Measurements from ENCODE around the gene PET100. TPM values are rescaled to one million over a fixed set of nuclear protein-coding genes. Genes with fewer than 3 reads are reported as not detected.

PET100 gene, protein sequence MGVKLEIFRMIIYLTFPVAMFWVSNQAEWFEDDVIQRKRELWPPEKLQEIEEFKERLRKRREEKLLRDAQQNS
- total RNA-seq, result 98.6 TPM
- long read RNA-seq, transcript PET100-202 (4 exons, 719 nt), result major isoform, 5 of 6 reads
- long read RNA-seq, partial matches to known transcripts, result 0 of 6 reads
- long read RNA-seq, other reads (novel, unspliced or antisense), result 0 of 6 reads

DNA sequence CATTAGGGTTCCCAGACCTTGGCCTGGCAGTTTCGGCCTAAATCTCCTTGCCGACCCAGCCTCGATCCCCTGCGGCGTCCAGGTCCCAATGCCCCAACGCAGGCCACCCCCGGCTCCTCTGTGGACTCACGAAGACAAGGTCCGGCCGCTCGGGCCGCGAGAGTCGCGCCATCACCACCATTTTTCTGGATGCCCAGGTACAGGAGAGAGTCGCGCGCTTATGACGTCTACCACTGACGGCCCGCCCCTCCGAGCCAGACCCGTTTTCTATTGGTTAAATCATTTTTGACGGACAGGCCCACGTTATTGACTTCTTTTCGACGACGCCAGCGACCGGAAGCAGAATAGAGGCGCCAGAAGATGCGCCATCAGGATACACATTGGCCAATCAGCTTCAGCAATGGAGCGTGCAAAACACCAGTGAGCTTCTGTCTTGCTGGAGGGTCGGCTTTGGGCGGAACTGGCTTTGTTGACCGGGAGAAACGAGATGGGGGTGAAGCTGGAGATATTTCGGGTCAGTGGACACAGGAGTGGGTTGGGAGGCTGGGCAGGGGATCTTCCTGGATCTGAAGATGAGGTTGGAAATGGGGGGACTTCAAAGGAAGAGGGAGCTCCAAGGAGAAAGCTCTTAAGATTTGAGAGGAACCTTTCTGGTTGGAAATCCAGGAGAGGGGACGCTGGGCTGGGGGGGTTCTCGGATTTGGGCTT, at the start of gene PET100, which contains the start of gene XAB2:
Gene PET100 (plus strand): TSS at position 447 of the 708 bp plus-strand sequence. CDS start 41 bp downstream, at position 488.
Gene XAB2 (minus strand): TSS at position 199 of the 708 bp plus-strand sequence. CDS start 18 bp downstream, at position 181.
- DNase-seq (ENCODE audit: low spot score), result peak; percentile 97

DNA sequence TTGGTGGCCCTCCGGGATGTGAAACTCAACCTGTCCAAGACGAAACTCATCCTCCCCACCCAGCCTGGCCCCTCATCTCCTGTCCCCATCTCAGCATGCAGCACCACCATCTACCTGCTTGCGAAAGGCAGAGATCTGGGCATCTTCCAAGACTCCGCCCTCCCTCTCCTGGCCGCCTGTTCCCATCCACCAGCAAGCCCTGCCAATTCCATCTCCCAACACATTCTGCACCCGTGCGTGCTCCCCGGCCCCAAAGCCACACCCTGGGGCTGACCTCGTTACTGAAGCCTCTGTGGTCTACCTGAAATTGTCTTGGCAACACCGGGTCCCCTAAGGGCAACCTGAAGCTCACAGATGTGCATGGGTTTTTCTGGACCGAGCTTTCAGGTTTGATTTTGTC, 47.1 kb upstream of the PET100 start:
- DNase-seq (ENCODE audit: low spot score), result no peak

DNA sequence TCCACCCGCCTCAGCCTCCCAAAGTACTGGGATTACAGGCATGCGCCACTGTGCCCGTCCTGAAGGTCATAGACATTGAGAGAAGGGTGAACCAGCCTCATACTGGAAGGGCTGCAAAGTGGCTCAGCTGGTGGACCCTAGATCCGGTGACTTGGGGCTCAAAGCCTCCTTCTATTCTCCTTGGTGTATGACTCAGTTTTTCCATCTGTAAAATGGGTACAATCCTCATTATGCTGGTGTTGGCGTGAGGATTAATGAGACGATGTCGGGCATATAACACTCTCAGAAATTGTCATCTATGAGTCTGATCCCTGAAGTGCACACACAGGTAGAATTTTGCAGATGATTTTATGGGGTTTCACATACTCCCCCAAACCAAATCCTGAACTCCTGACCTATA, 39.8 kb upstream of the PET100 start:
- DNase-seq (ENCODE audit: low spot score), result no peak

DNA sequence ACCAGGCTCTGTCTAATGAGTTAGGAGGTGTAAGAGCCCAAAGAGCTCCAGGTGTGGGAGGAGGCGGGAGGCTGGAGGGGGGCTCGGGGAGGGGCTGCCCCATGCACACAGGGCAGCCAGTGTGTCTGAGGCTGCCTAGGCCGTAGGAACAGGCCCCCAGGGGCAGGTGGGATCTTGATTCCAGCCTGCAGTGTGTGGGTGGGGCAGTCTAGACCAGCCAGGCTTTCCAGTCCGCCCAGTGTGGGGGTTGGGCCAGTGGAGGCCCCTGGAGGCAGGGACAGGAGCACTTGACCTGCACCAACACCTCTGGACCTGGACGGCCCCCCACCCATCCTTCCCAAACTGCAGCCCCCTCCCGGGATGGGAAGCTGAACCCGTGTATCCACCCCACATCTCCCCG, 39.3 kb upstream of the PET100 start:
- no peak for DNase-seq (ENCODE audit: low spot score)

DNA sequence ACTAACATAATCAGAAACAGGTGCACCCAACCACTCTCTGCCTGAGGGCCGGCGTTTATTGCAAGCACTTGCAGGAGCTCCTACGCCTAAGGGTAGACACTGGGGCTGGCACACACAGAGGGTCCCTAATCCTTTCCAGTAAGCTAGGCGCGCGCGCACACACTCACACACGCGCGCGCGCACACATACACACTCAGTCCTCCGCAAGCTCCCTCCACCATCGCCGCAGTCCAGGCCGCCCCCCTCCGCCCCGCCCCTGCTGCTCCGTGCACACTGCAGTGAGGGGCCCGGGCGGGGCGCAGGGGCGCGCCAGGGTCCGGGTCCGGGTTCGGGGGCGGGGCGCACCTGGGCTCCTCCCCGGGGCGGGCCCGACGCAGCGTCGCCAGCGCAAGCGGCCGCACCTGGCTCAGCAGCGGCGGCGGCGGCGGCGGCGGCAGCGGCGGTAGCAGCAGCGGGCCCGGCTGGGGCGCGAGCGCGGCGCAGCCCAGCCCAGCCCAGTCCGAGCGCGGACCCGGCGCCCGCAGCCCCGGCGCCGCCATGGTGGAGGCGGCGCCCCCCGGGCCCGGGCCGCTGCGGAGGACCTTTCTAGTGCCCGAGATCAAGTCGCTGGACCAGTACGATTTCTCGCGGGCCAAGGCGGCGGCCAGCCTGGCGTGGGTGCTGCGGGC, 34.0 kb upstream of the PET100 start, which contains the start of gene CAMSAP3:
Gene CAMSAP3 (plus strand): TSS at position 398 of the 668 bp plus-strand sequence. CDS start 140 bp downstream, at position 538.
- DNase-seq (ENCODE audit: low spot score), result no peak

DNA sequence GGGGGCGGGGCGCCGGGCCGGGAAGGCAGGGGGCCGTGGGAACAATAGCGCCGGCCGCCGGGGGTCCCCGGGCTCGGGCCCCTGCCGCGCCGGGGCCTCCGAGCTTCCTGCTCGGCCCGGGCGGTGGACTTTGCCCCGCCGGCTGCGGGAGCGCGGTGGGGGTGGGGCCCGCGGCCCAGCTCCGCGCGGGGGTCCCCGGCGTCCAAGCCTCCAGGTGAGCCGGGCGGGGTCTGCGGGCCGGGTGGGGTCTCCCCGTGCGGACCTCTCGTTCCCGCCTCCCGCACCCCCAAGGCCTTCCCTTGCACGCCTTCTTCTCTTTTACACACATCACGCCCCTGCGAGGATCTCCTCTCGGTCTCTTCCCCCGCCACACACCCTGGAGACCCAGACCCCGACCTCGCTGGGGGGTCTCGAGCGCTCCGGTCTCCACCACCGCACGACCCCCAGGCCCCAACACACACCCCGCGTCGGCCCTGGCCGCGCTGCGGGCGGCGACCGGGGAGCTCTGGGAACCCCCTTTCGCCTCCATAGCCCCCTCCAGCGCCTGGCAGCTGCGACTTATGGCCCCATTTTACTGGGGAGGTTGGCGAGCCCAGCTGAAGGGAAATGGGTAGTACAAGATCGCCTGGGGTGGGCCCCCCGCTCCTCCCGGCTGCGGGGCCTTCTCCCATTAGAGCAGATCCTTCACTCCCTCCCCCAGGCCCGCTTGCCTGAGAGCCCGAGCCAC, 33.2 kb upstream of the PET100 start:
- DNase-seq (ENCODE audit: low spot score), result no peak

DNA sequence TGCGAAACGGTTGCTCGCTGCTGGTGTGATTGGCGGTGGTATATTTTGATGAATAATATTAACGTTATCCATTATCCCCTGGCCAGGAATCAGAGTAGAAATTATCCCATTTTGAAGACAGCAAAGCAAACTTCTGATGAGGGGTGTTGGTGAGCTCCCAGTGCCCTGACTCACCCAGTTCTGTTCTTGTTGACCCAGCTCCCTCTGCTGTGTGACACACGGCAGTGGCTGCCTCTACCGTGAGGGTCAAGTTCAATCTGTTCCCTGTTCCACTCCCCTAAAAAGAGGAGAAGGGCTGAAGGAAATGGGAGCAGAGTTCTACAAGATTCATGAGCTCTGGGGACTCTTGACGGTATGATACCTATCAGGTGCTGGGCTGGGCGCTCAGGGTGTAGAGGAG, 31.9 kb upstream of the PET100 start:
- DNase-seq (ENCODE audit: low spot score), result no peak

DNA sequence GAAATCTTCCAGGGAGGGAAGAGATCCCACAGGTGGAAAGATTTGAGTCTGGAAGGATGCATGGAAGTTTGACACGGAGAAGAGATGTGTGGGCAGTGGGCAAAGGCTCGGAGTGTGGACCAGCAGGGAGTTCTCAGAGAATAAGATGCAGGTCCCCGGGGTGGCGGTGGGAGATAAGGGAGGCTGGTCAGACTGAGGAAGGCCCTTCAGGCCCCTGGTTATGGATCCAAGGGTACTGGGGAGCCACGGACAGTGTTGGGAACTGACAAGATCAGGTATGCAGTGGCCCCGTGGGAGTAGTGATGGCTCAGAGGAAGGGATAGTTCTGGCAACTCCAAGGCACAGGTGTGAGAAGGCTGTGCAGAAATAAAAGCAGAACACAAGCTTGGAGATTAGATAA, 31.4 kb upstream of the PET100 start:
- no peak for DNase-seq (ENCODE audit: low spot score)

DNA sequence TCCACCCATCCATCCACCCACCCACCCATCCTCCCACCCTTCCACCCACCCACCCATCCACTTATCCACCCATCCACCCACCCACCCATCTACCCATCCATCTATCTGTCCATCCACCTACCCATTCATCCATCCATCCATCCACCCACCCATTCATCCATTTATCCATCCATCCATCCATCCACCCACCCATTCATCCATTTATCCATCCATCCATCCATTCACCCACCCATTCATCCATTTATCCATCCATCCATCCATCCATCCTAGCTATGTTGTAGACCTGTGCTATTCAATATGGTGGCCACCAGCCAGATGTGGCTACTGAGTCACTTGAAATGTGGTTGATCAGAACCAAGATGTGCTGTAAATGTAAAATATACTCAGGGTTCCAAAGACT, 28.9 kb upstream of the PET100 start:
- DNase-seq (ENCODE audit: low spot score), result no peak

DNA sequence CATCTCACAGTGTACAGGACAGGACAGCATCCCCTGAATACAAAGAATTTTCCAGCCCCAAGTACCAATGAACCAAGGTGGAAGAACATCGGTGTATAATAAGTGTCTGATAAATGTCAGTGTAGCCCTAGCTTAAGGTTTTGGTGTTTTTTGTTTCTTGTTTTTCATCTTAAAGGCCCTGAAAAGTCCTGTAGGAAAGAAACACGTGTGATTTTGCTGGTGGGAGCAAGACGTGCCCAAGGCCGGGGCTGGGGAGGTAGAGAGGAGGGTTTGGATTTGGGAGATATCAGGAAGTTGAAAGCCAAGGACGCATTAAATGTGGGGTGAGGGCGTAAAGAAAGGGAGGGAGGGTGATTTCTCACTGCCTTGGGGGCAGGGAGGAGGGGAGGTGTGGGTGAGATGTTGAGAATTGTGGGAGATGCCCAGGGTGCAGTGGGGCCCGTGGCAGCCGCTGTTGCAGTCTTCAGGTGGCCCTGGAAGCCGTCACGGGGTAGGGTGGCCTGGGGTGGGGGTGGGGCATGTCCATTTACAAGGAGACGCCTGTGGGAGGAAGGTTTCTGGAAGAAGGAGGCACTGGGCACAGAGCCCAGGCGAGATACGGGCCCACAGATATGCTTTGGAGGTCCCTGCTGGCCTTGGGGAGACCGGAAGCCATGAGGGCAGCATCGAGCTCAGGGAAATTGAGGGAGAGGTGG, 27.2 kb upstream of the PET100 start:
- no peak for DNase-seq (ENCODE audit: low spot score)

DNA sequence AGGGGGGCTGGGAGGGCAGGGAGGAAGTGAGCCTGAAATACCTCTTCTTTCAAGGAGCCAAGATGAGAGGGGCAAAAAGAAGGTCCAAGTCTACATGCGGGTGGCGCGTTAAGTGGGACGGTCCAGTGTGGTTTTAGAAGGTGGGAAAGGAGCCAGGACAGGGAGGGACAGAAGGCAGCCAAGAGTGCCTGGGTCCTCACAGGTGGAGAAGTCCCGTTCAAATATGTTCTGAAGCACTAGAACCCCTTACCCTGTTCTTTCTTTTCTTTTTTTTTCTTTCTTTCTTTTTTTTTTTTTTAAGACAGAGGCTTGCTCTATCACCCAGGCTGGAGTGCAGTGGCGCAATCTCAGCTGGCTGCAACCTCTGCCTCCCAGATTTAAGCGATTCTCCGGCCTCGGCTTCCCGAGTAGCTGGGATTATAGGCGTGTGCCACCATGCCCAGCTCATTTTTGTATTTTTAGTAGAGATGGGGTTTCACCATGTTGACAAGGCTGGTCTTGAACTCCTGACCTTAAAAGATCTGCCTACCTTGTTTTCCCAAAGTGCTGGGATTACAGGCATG, 26.6 kb upstream of the PET100 start:
- DNase-seq (ENCODE audit: low spot score), result no peak

DNA sequence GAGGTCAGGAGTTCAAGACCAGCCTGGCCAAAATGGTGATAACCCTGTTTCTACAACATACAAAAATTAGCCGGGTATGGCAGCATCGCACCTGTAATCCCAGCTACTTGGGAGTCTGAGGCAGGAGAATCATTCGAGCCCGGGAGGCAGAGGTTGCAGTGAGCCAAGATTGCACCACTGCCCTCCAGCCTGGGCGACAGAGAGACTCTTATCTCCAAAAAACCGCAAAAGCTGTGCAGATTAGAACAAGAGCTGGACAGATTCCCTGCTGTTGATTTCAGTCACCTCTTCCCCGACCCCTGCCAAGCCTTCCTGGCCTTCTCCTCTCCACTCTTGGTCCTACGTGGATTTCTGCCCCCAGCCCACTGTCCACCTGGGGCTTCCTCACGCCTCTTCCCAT, 25.7 kb upstream of the PET100 start:
- no peak for DNase-seq (ENCODE audit: low spot score)

DNA sequence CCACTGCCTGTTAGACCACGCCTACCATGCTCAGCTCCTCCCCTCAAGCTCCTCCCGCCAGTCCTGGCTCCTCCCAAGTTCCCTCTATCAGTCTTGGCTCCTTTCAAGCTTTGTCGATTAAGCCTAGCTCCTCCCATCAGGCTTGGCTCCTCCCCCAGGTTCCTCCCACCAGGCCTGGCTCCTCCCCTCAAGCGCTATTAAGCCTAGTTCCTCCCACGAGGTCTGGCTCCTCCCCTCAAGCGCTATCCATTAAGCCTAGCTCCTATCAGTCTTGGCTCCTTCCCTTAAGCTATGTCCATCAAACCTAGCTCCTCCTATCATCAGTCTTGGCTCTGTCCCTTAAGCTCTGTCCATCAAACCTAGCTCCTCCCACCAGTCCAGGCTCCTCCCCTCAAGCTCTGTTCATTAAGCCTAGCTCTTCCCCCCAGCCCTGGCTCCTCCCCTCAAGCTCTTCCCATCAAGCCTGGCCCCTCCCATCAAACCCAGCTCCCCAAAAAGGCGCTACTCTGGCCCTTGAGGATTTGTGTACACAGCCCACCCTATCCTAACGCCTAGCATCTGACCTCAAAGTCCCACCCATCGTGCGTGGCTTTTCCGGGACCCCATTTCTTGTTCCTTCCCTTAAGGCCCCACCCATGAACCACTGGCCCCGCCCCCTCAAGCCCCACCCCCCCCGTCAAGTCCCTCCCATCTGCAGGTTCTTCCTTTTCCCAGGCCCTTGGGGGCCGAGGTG, 23.9 kb upstream of the PET100 start:
- no peak for DNase-seq (ENCODE audit: low spot score)

DNA sequence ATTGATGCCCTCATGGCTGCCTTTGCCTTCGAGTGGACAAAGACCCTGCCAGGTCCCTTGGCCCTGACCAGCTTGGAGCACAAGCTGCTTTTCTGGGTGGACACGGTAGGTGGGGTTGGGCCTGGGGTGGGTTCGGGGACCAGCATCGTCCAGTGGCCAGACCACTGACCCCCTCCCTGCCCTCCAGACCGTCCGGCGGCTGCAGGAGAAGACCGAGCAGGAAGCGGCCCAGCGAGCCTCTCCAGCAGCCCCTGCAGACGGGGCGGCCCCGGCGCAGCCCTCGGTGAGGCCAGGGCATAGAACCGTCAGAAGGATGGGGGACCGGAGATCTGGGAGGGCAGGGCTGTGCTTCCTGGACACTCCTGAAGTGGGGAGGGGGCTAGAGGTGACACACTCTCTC, 23.3 kb upstream of the PET100 start:
- no peak for DNase-seq (ENCODE audit: low spot score)

DNA sequence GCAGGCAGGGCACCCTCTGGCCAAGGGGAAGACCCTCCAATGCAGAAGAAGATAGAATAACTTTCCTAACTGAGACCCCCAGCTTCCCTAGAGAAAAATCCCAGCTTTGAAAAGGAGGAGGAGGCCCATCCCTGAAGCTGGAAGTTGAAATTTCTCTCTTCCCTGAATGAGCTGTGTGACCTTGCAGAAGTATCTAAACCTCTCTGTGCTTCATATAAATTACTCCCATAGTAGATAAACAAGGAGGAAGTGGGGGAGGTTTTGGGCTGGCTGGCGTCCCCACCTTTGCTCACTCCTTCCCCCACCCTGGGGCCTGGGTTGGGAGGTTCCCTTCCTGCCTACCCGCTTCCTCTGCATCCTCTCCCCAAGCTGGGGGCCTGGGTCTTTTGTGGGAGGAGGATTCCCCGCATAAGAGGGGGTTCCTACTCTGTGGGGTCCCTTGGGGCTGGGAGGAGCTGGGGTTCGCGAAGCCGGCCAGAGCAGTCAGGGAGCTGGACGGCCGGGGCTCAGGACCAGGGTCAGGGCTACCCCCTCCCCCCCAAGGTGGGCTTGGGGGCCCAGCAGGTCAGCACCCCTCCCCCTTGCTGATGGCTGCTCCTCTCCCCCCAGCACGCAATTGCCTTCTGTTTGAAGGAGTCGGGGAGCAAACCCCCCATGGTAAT, 22.2 kb upstream of the PET100 start:
- DNase-seq (ENCODE audit: low spot score), result no peak

DNA sequence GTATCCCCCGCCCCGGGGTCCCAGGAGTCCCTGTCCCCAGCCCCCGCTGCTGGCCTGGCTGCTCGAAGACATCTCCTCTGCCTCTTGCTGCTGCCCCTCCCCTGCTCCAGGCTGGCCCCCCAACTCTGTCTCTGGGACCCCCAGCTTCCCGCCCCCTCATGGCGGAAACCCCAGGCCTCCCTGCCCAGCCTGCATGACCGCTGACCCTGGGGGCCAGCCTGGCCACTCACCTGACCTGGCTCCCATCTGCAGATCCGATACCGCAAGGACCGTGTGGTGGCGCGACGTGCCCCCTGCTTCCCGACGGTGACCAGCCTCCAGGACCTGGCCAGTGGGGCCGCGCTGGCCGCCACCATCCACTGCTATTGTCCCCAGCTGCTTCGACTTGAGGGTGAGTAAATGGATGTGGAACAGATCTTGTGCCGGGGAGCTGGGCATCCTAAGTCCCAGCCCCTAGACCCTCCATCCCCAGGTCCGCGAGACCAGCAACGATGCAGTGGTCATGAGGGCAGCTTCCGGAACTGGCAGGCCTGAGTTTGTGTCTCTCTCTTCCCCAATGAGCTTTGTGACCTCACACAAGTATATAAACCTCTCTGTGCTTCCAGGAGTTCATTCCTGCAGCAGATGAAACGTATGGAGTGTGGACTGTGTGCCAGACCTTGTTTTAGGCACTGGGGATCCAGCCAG, 21.6 kb upstream of the PET100 start:
- no peak for DNase-seq (ENCODE audit: low spot score)

DNA sequence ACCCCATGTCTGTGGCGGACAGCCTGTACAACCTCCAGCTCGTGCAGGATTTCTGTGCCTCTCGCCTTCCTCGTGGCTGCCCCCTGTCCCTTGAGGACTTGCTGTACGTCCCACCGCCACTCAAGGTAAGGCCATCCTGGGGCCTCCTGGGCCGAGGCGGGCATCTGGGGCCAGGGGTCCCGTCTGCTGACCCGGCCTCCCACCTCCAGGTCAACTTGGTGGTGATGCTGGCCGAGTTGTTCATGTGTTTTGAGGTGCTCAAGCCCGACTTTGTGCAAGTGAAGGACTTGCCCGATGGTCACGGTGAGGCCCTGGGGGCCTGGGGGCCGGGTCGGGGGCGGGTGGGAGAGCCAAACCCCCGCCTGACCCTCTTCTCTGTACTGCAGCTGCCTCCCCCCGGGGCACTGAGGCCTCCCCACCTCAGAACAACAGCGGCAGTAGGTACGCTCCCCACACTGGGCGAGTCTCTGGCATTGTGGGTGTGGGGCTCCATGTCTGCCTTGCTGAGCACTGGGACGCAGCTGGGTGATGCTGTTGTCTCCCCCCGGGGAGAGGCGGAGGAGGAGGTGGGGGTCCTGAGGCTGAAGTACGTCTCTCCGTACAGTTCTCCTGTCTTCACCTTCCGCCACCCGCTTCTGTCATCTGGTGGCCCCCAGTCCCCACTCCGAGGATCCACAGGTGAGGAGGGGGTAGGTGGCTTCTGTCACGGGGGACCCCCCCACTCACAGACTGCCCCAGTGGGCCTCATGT, 18.9 kb upstream of the PET100 start:
- no peak for DNase-seq (ENCODE audit: low spot score)
